Measurements from ENCODE around the gene GZMM. TPM values are rescaled to one million over a fixed set of nuclear protein-coding genes. Genes with fewer than 3 reads are reported as not detected.

Gene GZMM
- total RNA-seq, 1 donor from 2014 or later: not detected

DNA sequence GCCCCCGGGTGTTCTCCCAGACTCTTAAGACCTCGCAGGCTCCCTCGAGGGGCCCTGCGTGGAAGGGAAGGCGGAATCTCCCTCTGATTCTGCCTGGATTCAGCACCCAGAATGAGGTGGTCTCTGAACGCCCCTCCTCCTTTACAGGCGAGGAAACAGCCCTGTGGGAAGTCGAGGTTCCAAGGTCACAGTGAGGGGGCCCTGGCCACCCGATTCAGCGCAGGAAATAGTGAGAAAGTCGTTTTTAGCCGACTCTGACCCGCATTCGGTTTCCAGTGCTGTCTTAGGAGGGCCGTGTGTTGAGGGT, 29.6 kb downstream of the GZMM start:
- peaks cover 58% of the 10 kb centered on the region for H3K4me1 ChIP-seq

DNA sequence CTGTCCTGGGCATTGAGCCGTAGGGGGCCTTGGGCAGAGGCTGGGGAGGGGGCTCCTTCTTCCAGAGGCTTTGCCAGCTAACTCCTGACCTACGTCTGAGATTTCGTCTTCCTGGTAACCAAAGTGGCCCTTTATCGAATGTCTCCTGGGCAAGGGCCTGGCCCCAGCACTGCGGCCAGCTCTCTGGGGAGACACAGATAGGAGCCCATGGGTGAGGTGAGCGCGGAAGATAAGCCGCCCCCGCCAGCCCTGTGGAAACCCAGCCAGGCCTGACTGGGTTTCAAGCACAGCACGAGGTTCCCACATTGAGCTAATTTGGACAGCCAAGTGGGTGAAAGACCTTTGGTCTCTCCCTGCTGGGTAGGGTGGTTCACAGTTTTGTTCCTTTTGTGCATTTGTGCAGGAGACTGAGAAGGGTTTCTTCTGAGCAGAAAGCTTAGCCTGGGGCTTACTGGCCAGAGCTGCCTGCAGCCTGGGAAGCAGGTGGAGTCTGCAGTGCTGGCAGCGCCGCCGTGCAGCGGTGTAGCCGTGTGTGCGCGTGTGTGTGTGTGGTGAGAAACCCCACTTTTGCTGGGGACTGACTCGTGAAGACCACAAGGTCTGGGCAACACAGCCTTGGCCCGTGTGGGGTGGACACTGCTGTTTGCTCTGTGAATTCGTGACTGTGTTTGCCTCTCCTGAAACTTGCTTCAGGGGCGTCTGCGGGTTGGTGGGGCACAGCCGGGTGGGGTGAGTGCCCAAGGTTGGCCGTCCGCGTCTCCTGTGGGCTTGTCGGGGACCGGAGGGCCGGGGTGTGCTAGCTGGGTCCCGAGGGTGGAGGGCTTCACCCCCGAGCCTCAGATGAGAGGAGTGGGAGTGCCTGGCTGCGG, 31.0 kb downstream of the GZMM start:
- Histone ChIP-seq H3K27ac (peak overlapping the region; percentile 61), H3K36me3 (peaks cover 0 to 13% of the 10 kb centered on the region in 2 donors), H3K27me3 (no peaks in the 10 kb centered on the region), H3K9me3 (no peaks in the 10 kb centered on the region), H3K4me1 (peaks cover 58% of the 10 kb centered on the region), H3K4me3 (peak overlapping the region; percentile 21 to 34)
- DNase-seq (ENCODE audit: extremely low spot score in 2 of 2): no peak
- intact Hi-C loops (cut with DNase I): no loop called here
- no peak for TF ChIP-seq POLR2AphosphoS5 (IDR thresholded peaks at IDR 0.05; ENCODE audit: insufficient read depth in 1 of 2, low read depth in 1 of 2)
- no peak for TF ChIP-seq POLR2A (IDR thresholded peaks at IDR 0.05)
- TF ChIP-seq, protein P1, sequence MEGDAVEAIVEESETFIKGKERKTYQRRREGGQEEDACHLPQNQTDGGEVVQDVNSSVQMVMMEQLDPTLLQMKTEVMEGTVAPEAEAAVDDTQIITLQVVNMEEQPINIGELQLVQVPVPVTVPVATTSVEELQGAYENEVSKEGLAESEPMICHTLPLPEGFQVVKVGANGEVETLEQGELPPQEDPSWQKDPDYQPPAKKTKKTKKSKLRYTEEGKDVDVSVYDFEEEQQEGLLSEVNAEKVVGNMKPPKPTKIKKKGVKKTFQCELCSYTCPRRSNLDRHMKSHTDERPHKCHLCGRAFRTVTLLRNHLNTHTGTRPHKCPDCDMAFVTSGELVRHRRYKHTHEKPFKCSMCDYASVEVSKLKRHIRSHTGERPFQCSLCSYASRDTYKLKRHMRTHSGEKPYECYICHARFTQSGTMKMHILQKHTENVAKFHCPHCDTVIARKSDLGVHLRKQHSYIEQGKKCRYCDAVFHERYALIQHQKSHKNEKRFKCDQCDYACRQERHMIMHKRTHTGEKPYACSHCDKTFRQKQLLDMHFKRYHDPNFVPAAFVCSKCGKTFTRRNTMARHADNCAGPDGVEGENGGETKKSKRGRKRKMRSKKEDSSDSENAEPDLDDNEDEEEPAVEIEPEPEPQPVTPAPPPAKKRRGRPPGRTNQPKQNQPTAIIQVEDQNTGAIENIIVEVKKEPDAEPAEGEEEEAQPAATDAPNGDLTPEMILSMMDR (IDR thresholded peaks at IDR 0.05): no peak

More for the DNA sequence above, 29.6 kb downstream of the GZMM start:
- Histone ChIP-seq H3K4me3 (peak overlapping the region; percentile 77 to 99), H3K9me3 (no peaks in the 10 kb centered on the region), H3K27me3 (no peaks in the 10 kb centered on the region), H3K36me3 (peaks cover 0 to 6% of the 10 kb centered on the region in 2 donors), H3K27ac (peak overlapping the region; percentile 89)
- intact Hi-C loops (cut with DNase I): no loop called here
- TF ChIP-seq, protein P1 (IDR thresholded peaks at IDR 0.05): no peak
- no peak for TF ChIP-seq POLR2AphosphoS5 (IDR thresholded peaks at IDR 0.05; ENCODE audit: insufficient read depth in 1 of 2, low read depth in 1 of 2)
- TF ChIP-seq POLR2A (IDR thresholded peaks at IDR 0.05): no peak
- DNase-seq (ENCODE audit: extremely low spot score in 2 of 2): no peak

DNA sequence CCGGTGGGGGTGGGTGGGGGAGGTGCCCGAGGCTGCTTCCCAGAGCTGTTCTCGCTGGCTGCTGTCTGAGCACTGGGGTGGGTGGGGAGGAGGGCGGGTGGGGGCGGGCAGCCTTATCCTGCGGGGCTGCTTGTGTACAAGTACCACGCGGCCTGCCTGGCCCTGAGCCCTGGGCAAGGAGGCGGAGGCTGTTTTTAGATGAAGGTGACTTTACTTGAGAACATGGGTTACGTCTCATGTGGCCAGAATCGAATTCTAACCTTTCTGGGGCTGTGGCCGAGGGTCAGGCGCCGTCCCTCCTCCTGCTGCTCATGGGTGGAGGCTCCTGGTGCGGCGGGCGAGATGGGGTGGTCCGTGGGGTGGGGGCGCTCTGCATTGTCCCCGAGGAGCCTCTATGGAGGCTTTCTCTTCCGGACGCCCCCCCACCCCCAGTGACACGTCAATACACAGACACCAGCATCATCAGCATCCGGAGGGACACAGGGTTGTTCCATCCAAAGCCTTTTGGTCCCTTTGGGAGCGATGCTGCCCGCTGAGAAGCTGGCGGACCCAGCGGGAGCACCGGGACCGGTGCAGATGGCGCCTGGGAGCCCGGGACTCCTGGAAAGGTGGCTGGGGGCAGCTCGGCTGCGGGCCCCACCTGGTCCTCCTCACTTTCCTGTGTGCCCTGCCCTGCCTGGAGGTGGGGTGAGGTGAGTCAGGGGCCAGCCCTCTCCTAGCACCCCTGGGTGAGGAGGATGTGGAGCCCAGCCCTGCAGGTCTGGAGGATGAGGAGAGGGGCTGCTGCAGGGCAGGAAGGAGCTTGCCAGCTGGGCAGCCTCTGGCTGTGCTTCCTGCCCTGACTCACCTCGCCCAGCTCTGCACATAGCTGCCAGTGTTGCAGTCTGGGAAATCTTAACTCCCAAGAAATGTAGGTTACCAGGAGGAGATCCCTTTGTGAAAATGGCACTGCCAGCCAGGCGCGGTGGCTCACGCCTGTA, 32.0 kb downstream of the GZMM start:
- no peaks in the 10 kb centered on the region for H3K9me3 ChIP-seq
- no peak for DNase-seq (ENCODE audit: extremely low spot score in 2 of 2)
- TF ChIP-seq POLR2A (IDR thresholded peaks at IDR 0.05) (no peak), POLR2AphosphoS5 (IDR thresholded peaks at IDR 0.05; ENCODE audit: insufficient read depth in 1 of 2, low read depth in 1 of 2) (no peak)
- TF ChIP-seq, protein P1 (IDR thresholded peaks at IDR 0.05): no peak
- peaks cover 57% of the 10 kb centered on the region for H3K4me1 ChIP-seq
- H3K27ac ChIP-seq: peak overlapping the region; percentile 61
- intact Hi-C loops (cut with DNase I): no loop called here
- no peaks in the 10 kb centered on the region for H3K27me3 ChIP-seq
- peak overlapping the region; percentile 21 to 34 for H3K4me3 ChIP-seq
- H3K36me3 ChIP-seq: peaks cover 0 to 13% of the 10 kb centered on the region in 2 donors

DNA sequence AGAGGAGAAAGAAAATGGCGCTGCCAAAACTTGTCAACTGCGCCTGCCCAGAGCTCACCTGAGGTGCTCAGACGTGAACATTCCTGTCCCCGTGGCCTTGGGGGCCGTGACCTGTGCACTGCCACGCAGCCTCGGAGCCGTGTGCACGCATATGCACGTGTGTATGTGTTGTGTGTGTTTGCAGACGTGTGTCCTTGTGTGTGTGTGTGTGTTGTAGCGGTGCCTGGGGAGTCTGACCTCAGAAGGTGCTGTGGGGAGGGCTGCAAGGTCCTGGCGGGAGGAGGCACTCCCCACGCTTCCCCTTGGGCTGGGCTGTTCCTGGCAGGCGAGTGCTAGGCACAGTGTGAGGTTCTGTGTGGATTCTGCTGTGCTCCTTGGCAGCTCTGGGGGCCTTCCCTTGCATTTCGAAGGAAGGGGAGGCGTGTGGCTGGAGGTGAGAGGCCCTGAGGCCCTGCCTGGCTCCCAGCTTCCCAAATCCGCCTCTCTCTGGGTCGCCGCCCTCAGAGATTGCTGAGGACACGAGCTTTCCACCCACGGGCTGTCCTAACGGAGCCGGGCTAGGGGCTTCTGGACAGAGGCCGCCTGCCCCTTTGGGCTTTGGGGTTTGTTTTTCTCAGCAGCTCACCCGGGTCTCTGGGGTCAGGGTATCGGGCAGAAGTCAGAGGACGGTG, 33.0 kb downstream of the GZMM start:
- Histone ChIP-seq H3K27ac (no peak overlapping the region), H3K9me3 (no peaks in the 10 kb centered on the region), H3K4me3 (no peak overlapping the region), H3K27me3 (no peaks in the 10 kb centered on the region), H3K36me3 (peaks cover 0 to 21% of the 10 kb centered on the region in 2 donors), H3K4me1 (peaks cover 46% of the 10 kb centered on the region)
- intact Hi-C loops (cut with DNase I): no loop called here
- no peak for TF ChIP-seq POLR2AphosphoS5 (IDR thresholded peaks at IDR 0.05; ENCODE audit: insufficient read depth in 1 of 2, low read depth in 1 of 2)
- TF ChIP-seq, protein P1 (IDR thresholded peaks at IDR 0.05): no peak
- TF ChIP-seq POLR2A (IDR thresholded peaks at IDR 0.05): no peak
- DNase-seq (ENCODE audit: extremely low spot score in 2 of 2): no peak
